GM18858 (cell line): ENCODE results near the gene SPATS2L.
A peak's percentile ranks its signal among the peaks of the same experiment; 100 is the strongest.

Experiments
- ATAC-seq: cut with Tn5 transposase; IDR thresholded peaks from one replicate; pipeline ENCODE4 v1.9.1; 2021; ENCODE audit not compliant: unreplicated experiment

Gene SPATS2L

DNA sequence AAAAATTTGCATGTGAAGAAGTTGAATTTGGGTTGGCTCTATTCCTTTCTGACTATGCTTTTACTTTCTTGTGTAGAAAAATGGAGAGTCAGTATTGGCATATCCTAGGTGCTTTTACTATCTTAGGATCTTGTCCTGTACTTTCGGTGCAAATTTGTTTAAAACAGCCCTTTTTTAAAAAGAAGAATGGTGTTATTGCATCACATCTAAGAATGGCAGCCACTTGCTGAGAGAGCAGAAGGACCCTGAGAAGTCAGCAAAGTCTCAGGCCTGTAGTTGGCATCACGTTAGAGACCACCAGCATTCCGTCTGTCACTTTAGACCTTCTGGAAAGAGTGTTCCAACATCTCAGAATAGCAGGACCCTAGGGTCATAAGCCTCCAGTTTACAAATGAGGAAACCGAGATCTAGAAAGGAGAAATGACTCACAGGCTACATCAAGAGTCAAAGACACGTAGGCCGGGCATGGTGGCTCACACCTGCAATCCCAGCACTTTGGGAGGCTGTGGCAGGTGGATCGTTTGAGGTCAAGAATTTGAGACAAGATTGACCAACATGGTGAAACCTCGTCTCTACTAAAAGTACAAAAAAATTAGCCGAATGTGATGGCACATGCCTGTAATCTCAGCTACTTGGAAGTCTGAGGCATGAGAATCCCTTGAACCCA is 42.5 kb downstream of the SPATS2L start:
- no peak for ATAC-seq

DNA sequence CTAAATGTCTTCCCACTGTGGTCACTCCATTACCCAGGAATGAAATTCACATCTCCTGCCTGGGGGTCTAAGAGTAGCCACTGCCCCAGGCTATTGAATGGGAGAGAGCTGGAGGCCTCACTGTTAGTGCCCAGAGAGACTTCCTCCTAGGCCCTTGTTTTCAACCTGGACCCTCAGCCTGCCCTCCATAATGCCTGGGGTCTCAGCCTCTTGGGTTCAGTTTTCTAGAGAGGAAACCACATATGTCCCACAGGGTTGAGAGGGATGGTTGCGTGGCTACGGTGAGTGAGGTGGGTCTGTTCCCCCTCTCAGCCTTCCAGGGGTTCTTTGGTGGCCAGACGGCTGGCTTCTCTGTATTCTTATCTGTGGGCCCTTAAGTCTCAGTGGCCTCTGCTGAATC is 43.4 kb downstream of the SPATS2L start:
- ATAC-seq, result no peak

DNA sequence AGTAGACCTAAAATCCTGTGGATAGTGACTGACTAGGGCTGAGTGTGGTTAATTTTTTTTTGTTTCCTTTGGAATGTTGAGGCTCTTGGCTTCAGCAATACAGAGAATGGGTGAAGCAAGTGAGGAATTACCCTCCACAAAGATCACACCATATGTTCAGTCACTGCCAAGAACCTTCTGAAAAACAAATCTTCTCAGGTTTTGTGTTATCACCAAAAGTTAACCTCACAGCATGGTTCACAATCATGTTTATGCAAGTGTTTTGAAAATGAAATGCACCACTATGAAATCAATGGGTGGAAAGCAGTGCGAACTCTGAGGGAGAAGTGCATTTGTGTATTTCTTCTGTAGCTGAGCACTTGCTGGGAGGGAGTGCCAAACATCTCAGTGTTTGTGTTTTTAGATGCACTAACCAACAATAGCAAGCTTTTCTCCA is 44.4 kb downstream of the SPATS2L start:
- no peak for ATAC-seq

DNA sequence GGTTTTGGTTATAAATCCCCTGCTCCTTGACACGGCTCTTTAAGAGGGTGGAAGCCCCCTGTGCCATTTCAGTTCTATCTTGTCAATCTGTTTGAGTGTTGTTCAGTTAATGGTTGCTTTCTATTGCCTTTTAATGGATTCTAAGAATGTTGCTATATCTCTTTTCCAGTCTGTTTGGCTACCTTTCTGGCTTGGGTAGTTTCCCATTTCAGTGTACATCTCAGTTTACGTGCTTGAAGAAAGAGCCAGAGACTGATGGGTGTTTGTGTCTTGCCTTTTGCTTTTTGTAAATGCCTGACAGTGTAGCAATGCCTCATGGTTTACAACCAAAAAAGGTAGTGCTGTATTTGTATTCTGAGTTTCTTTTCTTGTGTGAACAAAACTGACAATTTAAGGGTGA is 45.3 kb downstream of the SPATS2L start:
- ATAC-seq, result no peak

DNA sequence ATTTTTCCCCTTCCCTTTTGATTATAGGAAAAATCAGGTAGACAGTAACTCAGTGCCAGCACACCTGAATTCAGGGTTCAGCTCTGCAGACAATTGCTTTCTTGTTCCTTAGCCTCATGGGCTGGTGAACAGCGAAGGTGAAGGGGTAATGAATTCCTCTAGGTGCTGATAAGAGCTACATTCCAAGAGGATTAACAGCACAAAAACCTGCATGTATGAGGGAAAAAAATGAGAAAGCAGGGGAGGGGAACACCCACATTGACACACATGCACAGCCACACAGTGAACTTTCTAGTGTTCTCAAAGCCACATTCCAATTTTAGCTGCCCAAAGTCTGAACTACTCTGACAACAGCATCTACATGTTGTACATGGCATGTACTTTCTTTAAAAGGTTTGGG is 46.1 kb downstream of the SPATS2L start:
- ATAC-seq, result no peak

DNA sequence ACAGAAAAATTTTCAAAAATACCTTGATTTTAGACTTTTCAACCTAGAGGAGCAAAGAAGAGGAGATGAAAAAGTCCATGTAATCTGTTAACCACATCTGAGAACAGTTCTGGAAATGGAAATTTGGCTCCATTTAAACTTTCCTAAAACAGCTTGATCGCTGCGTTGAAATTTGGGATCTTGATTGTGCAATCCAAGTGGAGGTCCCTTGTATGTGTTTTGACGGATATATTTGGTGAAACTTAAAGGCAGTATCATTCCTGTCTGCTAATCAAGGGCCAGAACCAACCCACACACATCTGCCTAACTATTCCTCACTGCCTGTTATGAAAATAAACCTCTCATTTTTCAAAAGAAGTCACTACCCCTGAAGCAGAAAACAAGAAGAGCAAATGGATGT is 46.6 kb downstream of the SPATS2L start:
- ATAC-seq, result no peak

DNA sequence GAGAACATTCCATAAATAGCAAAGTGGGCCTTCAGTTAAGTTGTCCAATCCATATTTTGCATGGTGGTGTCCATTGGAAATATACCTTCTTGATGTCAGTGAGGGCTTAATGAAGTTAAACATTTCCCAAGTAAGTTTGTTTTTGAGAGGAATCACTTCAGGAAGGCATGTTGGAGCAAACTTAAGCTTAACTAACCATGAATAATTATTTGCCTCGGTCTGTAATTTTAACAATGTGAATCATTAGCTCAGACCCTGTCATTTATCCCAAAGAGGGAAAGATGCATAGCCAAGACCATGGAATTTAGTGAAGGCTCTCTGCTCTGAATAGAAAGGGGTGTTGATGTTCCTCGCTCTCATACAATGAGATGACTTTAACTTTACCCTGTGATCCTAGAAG is 47.4 kb downstream of the SPATS2L start:
- no peak for ATAC-seq

DNA sequence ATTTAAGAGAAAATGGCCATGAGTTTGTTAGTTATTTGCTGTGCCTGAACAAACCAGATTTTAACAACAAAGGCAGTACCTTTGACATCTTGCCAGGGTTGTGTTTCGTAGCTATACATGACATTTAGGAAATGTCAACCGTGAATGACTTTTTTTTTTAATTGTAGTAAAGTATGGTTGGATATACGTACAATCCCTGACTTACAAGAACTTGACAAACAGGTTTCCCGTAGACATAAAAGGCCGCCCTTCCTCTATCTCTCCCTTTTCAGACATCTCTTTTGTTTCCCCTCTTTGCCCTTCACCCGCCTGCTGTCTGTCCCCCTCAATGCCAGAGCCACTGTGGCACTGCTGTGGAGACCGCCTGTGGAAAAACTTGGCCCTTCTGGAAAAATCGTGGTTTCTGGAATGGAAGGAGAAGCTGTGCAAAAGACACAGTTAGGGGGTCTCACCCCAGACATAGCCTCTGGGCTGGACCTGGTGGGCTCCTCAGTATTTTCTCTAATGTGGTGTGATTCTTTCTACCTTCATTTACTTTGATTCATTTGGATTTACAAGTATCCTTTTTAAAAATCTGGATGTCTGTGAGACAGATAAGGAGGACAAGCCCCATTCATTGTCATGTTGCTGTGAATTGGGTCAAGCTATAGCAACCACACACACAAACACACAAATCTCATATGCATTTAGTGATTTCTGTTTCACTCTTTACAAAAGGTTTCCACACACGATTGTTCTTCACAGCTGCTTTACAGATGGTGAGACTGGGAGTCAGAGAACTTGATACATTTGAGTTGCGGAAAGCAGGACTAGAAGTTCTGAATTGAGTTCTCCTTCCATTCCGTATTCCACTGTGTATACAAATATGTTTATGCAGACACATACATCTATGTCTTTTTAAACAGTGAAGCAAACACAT is 48.6 kb downstream of the SPATS2L start:
- ATAC-seq, result no peak

DNA sequence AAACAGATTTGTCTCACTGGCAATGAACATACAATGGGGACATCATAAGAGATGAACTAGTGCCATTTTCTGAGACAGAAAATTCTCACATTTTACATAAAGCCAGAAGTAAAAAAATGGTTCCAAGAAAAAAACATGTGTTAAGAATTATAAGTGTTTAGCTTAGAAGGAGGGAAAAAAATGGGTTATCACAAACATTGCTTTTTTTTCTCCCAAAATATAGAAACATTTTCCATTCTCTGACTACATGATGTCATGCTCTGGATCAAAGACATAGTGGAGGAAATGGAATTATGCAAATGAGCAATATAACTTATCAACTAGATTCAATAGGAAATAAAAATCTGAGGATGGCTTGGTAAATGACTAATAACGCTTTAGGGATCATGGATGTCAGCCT is 49.8 kb downstream of the SPATS2L start:
- ATAC-seq, result no peak

DNA sequence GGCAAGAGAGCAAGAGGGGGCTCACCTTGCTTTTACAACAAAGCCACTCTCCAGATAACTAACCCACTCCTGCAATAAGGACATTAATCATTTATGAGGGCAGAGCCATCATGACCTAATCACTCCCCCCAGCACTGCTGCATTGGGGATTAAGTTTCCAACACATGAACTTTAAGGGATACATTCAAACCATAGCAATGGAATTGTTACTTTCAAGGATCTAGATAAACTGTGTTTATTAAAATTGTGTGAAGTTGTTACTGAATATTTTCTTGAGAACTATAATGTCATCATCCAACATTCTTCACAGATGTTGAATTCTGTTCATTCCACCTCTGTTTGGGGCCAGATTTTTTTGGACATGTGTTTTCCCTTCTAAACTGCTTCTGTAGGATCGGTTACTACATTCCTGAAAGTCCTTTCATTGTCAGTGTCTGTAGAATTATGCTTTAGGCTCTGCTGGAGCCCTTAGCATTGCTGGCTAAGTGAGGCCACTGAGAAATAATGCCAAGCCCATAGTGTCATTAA is 50.4 kb downstream of the SPATS2L start:
- no peak for ATAC-seq

DNA sequence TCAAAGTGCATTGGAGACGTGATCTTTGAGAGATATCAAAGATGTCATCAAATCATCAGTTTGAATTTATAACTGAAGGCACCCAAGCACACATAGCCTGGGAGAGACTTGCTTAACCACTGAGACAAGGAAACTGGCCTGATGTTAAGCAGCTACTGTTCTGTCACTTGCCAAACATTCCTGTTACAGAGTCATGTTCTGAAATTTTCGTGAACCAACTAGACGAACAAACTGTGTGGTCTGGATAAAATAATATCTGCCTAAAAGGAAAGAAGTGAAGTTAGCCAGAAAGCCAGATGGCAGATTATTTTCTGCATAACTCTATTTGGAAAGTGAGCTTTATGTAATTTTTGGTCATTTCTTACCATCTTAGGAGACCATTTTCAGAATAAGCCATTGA is 51.4 kb downstream of the SPATS2L start:
- no peak for ATAC-seq

DNA sequence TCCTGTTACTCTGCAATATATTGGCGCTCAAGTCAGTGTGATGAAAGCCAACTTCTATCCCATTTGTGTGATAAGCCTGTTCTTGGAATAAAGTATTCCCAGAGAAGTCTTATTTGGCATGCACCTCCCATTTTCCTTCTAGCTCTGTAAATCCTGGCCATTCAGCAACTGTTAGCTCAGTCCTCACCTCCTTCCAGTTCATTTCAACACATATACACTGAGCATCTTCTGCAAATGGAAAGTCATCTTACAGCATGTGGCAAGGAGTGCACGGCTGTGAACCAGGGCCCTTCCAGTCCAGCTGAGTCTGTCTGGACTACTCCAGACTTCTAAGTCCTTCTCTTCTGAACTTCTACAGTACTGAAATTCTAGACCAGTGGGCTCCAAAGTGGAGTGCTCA is 53.1 kb downstream of the SPATS2L start:
- ATAC-seq, result no peak

DNA sequence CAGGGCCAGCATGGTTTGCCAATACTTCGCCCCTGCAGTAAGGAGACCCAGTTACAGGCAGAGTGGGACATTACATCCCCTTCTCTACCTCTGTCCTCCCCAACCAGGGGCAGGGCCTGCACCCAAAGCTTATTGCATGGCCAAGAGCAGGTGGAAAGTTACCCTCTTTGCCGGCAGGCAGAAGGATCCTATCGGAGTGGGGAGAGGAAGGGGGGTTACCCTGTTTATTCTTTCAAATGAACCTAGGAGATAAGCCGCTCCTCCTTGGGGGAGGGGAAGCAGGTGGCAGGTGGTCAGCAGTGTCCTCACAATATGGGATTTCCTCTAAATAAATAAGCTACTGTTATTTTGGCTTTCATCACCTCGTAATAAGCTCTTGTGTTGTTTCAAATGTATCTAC is 53.9 kb downstream of the SPATS2L start:
- ATAC-seq, result no peak

DNA sequence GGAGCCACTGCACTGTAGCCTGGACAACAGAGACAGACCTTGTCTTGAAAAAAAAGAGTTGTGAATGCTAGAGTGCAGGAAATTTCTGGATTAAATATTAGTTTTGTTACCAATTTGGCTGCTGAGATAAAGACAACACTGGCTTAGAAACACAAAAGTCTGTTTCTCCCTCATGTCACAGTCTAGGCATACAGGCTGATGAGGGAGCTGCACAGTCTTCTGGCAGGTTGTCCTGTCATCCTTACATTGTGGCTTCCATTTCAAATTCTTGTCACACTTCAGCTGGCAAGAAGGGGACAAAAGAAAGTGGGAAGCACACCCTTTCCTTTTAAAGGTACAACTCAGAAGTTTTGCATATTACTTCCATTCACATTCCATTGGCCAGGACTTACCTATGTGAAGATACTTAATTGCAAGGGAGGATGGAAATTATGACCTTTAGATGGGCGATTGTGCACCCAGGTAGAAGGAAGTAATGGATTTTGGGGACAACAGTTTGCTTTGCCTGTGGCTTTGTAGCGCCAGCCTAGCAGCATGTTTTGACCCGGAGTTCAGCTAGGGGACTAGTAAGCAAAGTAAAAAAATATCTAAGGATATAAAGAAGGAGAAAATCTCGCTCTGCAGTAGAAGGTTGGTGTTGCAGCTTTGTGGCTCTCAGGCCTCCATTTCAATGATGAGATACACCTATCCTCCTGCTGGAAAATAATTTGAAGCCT is 55.9 kb downstream of the SPATS2L start:
- ATAC-seq, result no peak

DNA sequence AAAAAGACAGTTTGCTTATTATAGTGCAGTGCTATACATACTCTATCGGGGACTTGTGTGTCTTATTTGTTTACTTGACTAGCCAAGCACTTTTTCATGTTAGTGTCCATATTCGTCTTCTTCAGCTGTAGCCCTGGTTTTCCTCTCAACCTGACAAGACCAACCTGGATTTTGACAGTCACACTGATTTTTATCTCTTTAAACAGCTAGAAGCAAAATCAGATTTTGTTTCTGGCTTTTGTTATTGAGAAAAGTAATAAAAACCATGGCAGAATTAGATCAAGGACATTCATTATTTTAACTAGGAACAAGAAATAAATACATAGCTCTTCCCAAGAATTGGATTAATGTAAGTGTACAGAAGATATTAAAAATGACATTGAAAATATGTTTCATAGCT is 56.8 kb downstream of the SPATS2L start:
- ATAC-seq, result no peak

DNA sequence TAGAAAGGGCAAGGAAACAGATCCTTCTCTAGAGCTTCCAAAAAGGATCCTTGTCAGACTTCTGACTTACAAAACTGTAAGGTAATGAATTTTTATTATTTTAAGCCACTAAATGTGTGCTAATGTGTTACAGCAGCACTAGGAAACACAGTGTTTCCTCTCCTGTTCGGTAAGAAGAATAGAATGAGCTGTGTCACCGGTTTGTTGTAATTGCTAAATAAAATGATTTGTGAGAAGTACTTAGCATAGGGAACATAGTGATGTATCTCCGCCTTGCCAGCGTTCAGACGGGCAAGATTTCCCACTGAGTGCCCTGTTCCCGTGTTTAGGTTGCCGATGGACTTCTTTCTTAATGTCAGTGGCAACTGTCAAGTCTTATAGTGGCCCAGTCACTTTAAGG is 57.6 kb downstream of the SPATS2L start:
- ATAC-seq, result no peak

DNA sequence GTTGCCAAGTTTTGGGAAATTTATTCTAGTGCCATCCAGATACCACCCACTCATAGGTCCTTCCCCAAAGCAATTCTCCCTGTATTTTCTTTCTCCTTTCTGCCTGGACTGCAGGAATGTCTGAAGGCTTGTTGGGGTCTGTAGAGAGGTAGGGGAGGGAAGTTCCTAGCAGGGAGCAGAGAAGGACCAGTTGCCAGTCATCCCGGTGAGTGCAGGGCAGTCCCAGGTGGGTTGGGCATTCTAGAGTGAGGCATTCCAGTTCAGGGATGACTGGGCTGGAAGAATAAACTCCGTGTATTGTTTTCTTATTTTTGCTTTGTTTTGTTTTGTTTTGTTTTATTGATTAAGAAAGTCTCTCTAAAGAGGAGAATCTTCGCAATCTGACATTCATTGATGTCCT is 58.1 kb downstream of the SPATS2L start:
- no peak for ATAC-seq

DNA sequence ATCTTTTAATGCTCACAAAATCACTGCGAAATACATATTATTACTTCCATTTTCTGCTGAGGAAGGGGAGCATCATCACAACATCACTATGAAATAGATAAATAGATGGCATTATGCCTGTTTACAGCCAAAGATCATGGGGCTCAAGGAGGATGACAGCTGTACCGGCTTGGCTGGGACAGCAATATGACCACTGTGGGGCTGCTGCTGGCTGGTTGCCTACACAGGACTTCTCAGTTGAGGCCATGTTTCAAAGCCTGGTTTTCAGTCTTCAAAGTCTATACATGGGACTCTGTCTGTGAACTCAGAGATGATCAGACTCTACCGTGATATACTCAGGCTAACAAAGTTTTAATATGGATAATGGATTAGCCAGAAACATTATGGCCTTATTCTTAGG is 58.7 kb downstream of the SPATS2L start:
- no peak for ATAC-seq

DNA sequence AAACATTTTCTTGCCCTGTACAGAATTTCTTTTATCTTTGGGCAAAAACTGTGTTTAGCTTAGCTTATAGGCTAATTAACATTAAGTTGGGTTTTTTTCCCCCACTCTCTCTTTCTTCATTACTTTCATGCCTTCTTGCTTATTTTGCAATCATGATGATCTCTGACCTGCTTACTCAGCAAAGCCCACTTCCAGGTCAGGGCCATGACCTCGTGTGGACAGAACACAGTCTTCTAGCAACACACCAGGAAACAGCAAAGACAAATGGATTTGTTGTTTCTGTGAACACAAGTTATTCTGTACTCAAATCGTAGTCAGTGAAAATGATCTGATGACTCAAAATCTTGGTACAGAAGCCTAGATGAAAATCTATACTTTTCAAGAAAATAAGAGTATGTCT is 60.7 kb downstream of the SPATS2L start:
- ATAC-seq, result no peak

DNA sequence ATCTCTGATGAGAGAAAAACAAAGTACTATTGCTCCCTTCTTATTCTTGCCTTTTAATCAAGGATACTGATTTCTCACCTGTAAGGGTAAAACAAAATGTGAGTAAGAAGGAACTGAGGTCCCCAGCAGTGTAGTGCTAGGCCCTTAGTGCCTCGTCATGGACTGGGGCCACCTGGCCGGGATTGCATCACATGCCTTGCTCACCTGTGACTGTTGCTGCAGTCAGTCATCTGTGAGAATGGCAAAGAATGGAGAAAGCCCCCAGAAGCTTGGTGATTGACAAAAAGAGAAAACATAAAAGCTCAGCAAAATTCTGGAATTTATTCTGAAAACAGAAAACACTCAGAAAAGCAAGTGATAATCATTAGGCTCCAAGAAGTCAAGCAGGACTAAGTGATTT is 63.4 kb downstream of the SPATS2L start:
- no peak for ATAC-seq

DNA sequence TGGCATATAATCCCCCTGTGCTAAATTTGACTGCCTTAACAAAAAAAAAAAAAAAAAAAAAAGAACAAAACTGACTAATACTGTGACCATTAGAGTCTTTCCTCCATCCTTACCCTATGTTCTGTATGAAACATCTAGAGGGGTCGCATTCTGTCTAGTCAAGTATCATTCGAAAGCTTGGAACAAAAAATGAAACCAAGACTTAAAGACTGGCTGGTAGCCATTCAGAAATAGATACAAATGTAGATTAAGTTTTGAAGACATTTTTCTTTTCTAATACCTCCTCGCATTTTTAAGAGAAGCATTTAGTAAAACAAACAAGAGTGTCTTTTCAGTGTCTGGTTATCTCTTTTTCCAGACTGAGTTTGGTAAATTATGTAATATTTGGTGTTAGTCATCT is 66.7 kb downstream of the SPATS2L start:
- peak; percentile 32 for ATAC-seq

DNA sequence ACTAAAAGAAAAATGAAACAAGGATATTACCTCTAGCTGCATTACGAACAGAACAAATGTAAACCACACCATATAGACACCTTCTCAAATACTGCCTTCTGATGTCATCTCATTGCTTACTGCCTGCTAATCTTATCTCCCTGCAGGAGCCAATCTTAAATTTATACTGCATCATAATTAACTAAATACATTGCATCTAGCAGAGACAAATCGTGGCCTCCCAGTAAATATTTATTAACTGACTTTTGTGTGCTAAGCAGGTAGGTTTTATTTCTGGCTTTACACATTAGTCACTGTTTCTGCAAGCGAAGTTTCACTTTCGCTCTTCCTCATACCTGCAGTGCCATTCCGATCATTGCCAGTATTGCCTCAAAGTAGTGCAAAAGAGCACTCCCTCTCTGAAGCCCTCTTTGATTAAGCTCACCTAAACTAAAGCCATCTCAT is 67.5 kb downstream of the SPATS2L start:
- peak; percentile 93 for ATAC-seq
